Mucosa of descending colon (tissue), 3 donors: ENCODE measurements around the gene MSI2. TPM values are rescaled to one million over a fixed set of nuclear protein-coding genes. Genes with fewer than 3 reads are reported as not detected.
"Not testable (repeated sequence)": the region's sequence is repeated elsewhere in the genome, so short reads cannot be mapped to it uniquely, and the experiment has no call there.

Experiments
- ATAC-seq: fragments of 200-7000 bp; cut with Tn5 transposase; one replicate; pipeline ENCODE4 v1.9.1; 2020; ENCODE audit warnings: mild to moderate bottlenecking, moderate library complexity
- DNase-seq, 3 donors: peaks; one replicate each; pipeline ENCODE4 v3.0.0-alpha.2; 2020
- H3K36me3 ChIP-seq: fragments of 200-600 bp; one replicate; pipeline ENCODE4 v1.8.0; 2021; ENCODE audit warnings: low read depth, mild to moderate bottlenecking
- H3K4me1 ChIP-seq: fragments of 200-600 bp; one replicate; pipeline ENCODE4 v1.8.0; 2021; ENCODE audit warnings: low read depth, mild to moderate bottlenecking
- H3K4me3 ChIP-seq: fragments of 200-600 bp; one replicate; pipeline ENCODE4 v1.8.0; 2021; ENCODE audit warnings: mild to moderate bottlenecking
- H3K9me3 ChIP-seq: fragments of 200-600 bp; one replicate; pipeline ENCODE4 v1.8.0; 2021; ENCODE audit warnings: mild to moderate bottlenecking
- CTCF ChIP-seq: fragments of 200-600 bp; IDR thresholded peaks from one replicate; pipeline ENCODE4 v1.8.0; 2022; ENCODE audit warnings: antibody characterized with exemption, mild to moderate bottlenecking
- intact Hi-C, 2 donors: fragments of 100-400 bp; cut with DNase I in 1 of 2; cut with micrococcal nuclease in 1 of 2; formaldehyde crosslinking; loops; one replicate each; pipeline versions ENCODE4 v1.11.0 to v1.11.1; 2022; cut with DNase I, micrococcal nuclease
- total RNA-seq, 3 donors: library from RNA; stranded (reverse); fragmentation: NEBNext Ultra II Directional in 2 of 3; extraction: Animal tissue kit (Norgen Biotek cat#: 25700) in 2 of 3; gene quantifications; one replicate each; pipeline versions ENCODE4 v1.2.1 to v1.2.4, GENCODE V29; 2021 to 2023
- donor health status: DM: no; HTN: no; CAD: no; lungs with moderate emphysema.
- donor health status: DM: no; HTN: no; CAD: no.
- donor health status: DM: no; HTN: yes; CAD: no.

The MSI2 gene
- total RNA-seq, 3 donors from 2014 or later = 60.0 to 72.6 (median 65.7) TPM

DNA sequence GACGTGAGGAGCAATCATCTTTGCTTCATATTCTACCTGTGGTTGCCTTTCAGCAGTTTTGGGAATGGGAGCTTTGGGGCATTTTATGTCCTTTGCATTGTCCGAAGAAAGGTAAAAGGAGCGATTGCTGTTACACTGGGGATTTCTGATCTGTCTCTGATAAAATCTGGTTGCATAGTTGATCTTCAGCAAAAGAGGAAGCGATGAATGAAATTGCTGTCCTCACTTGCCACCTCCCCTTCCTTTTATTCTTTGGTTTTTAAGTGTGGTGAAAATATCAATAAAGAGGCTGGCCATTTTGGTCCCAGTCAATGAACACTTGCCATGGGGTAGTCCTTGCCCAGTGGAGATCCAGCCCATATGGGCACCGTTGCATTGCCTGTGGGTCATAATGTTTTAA is 236.8 kb downstream of the MSI2 start:
- DNase-seq (no peak), ATAC-seq (no peak)
- intact Hi-C loops = no loop called here
- H3K4me3 ChIP-seq = no peak overlapping the region
- H3K36me3 ChIP-seq = no peaks in the 10 kb centered on the region
- TF ChIP-seq CTCF = no peak
- H3K9me3 ChIP-seq = no peaks in the 10 kb centered on the region
- H3K4me1 ChIP-seq = no peaks in the 10 kb centered on the region

- no peak for ATAC-seq
- no peaks in the 10 kb centered on the region for H3K9me3 ChIP-seq
- H3K4me1 ChIP-seq = no peaks in the 10 kb centered on the region
- intact Hi-C loops = no loop called here
- no peak overlapping the region for H3K4me3 ChIP-seq
- no peak for TF ChIP-seq CTCF
- DNase-seq = no peak
- no peaks in the 10 kb centered on the region for H3K36me3 ChIP-seq
Observed at GRCh38 chr17:57493625-57494024, 237.3 kb downstream of the MSI2 start.

- Histone ChIP-seq H3K4me3 (no peak overlapping the region), H3K36me3 (no peaks in the 10 kb centered on the region), H3K4me1 (no peaks in the 10 kb centered on the region), H3K9me3 (no peaks in the 10 kb centered on the region)
- intact Hi-C loops = no loop called here
- ATAC-seq (no peak), DNase-seq (no peak)
- TF ChIP-seq CTCF = no peak
Observed at GRCh38 chr17:57494443-57494842, 238.1 kb downstream of the MSI2 start.

GRCh38 chr17:57495771-57496170 is 239.4 kb downstream of the MSI2 start:
- no peak overlapping the region for H3K4me3 ChIP-seq
- intact Hi-C loops = no loop called here
- H3K36me3 ChIP-seq = no peaks in the 10 kb centered on the region
- no peak for TF ChIP-seq CTCF
- H3K9me3 ChIP-seq = no peaks in the 10 kb centered on the region
- no peak for DNase-seq
- no peak for ATAC-seq
- H3K4me1 ChIP-seq = no peaks in the 10 kb centered on the region

DNA sequence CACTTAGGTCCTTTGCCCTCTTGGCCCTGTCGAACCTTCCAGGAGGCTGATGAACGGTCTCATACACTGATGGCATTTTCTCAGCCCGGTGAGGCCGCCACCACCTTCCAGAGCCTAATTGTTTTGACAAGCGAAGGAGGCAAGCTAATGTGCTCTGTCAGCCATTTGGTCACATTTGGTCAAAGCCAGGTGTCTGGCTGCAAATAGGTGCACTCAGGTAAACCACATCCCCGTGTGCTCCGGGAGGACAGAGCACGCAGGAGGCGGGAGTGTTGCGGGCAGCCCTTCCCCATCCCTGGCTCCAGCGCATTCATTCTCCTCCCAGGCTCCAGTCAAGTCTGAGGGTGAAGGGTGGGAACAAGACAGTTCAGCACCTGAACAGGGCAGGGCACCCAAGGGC is 240.1 kb downstream of the MSI2 start:
- Histone ChIP-seq H3K36me3 (no peaks in the 10 kb centered on the region), H3K4me1 (no peaks in the 10 kb centered on the region), H3K9me3 (no peaks in the 10 kb centered on the region), H3K4me3 (no peak overlapping the region)
- ATAC-seq = no peak
- DNase-seq = no peak
- intact Hi-C loops = no loop called here
- TF ChIP-seq CTCF = no peak

DNA sequence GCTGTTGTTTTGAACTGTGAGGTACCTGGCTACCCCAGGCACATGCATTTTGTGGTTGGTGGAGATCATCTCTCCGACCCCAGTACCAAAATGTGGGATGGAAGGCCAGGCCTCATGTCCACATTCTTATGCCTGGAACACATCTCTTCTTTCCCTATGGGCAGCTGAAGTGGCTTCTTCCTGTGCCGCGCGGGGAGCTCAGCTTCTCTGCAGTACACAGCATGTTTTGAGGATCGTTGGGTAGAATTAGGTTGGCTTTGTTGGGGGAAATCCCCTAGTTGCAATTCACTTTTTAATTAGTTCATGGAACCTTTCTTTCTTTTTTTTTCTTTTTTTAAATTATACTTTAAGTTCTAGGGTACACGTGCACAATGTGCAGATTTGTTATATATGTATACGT is 242.1 kb downstream of the MSI2 start:
- Histone ChIP-seq H3K9me3 (no peaks in the 10 kb centered on the region), H3K4me1 (no peaks in the 10 kb centered on the region), H3K4me3 (no peak overlapping the region), H3K36me3 (no peaks in the 10 kb centered on the region)
- no peak for ATAC-seq
- intact Hi-C loops = no loop called here
- TF ChIP-seq CTCF = no peak
- DNase-seq = no peak

GRCh38 chr17:57499221-57499620 is 242.9 kb downstream of the MSI2 start:
- ATAC-seq, intact Hi-C loops, H3K36me3 ChIP-seq, H3K4me3 ChIP-seq, H3K4me1 ChIP-seq, DNase-seq, H3K9me3 ChIP-seq: not testable (repeated sequence)
